PC-3 (cell line): Measurements from ENCODE around the gene PGP. TPM values are rescaled to one million over a fixed set of nuclear protein-coding genes. Genes with fewer than 3 reads are reported as not detected.
A peak's percentile ranks its signal among the peaks of the same experiment; 100 is the strongest.

ENCODE experiments used
- ATAC-seq: fragments of 200-7000 bp; cut with Tn5 transposase; 2 replicates; pipeline ENCODE4 v1.9.1; 2020; ENCODE audit warnings: mild to moderate bottlenecking, moderate library complexity
- BruUV-seq: library from RNA; stranded (reverse); fragments of 400-500 nt; replicated peaks from 2 replicates; lab custom pipeline; 2021; lab: Mats Ljungman, UMichigan
- CTCF ChIA-PET: fragments of 300-600 bp; sonication (Branson Sonifier 250); formaldehyde crosslinking; loops from one replicate; lab custom pipeline; 2022; ENCODE audit warnings: antibody characterized with exemption; lab: Charles Lee
- POLR2A ChIA-PET: fragments of 300-600 bp; sonication (Branson Sonifier 250); formaldehyde crosslinking; loops from one replicate; lab custom pipeline; 2022; ENCODE audit warnings: antibody characterized with exemption; ENCODE audit not compliant: unreplicated experiment; lab: Charles Lee
- DNase-seq: peaks from one replicate; pipeline ENCODE4 v3.0.0-alpha.2; 2015
- H2AFZ ChIP-seq: fragments of 300-600 bp; sonication (generic); 2 replicates; pipeline ENCODE4 v1.6.0; 2016; ENCODE audit warnings: antibody characterized with exemption, low read length
- H3F3A ChIP-seq: fragments of 300-600 bp; sonication (generic); one replicate; pipeline ENCODE4 v1.6.0; 2017; ENCODE audit warnings: antibody characterized with exemption, low read length, control low read depth, mild to moderate bottlenecking; ENCODE audit not compliant: unreplicated experiment
- H3K27ac ChIP-seq: fragments of 300-600 bp; sonication (generic); 2 replicates; pipeline ENCODE4 v1.5.1; 2016; ENCODE audit warnings: mild to moderate bottlenecking, low read length
- H3K27me3 ChIP-seq: fragments of 300-600 bp; sonication (generic); 2 replicates; pipeline ENCODE4 v1.6.1; 2016; ENCODE audit warnings: low read length, mixed read lengths
- H3K36me3 ChIP-seq: fragments of 300-600 bp; sonication (generic); 2 replicates; pipeline ENCODE4 v1.6.1; 2016; ENCODE audit warnings: low read depth, mixed run types, low read length, mixed read lengths
- H3K4me1 ChIP-seq: fragments of 300-600 bp; sonication (generic); 2 replicates; pipeline ENCODE4 v1.5.1; 2016; ENCODE audit warnings: low read length; ENCODE audit not compliant: insufficient read depth
- H3K4me2 ChIP-seq: fragments of 300-600 bp; sonication (generic); 2 replicates; pipeline ENCODE4 v1.6.0; 2016; ENCODE audit warnings: low read length
- H3K4me3 ChIP-seq: fragments of 300-600 bp; sonication (generic); 2 replicates; pipeline ENCODE4 v1.5.1; 2016; ENCODE audit warnings: mild to moderate bottlenecking, low read length, mixed read lengths
- H3K79me2 ChIP-seq: fragments of 300-600 bp; sonication (generic); 2 replicates; pipeline ENCODE4 v1.6.1; 2017; ENCODE audit warnings: low read length, mixed read lengths
- H3K9ac ChIP-seq: fragments of 300-600 bp; sonication (generic); 2 replicates; pipeline ENCODE4 v1.6.0; 2016; ENCODE audit warnings: mild to moderate bottlenecking, low read length
- H3K9me2 ChIP-seq: fragments of 300-600 bp; sonication (generic); replicated peaks from 2 replicates; pipeline ENCODE4 v1.6.1; 2016; ENCODE audit warnings: mixed run types, low read length, mixed read lengths
- H3K9me3 ChIP-seq: fragments of 300-600 bp; sonication (generic); 2 replicates; pipeline ENCODE4 v1.6.1; 2016; ENCODE audit warnings: low read length, mixed read lengths
- H4K20me1 ChIP-seq: fragments of 300-600 bp; sonication (generic); 2 replicates; pipeline ENCODE4 v1.6.1; 2016; ENCODE audit warnings: low read length, mixed read lengths
- CTCF ChIP-seq: fragments of 300-600 bp; sonication (generic); conservative IDR thresholded peaks from 2 replicates; pipeline ENCODE4 v1.5.1; 2017; ENCODE audit warnings: antibody characterized with exemption, low read depth, mild to moderate bottlenecking, low read length
- EZH2 ChIP-seq: fragments of 300-600 bp; sonication (generic); IDR thresholded peaks from one replicate; pipeline ENCODE4 v1.6.1; 2017; ENCODE audit warnings: antibody characterized with exemption, mild to moderate bottlenecking, low read length; ENCODE audit not compliant: unreplicated experiment
- EZH2phosphoT487 ChIP-seq: fragments of 300-600 bp; sonication (generic); IDR thresholded peaks from 2 replicates; pipeline ENCODE4 v1.6.1; 2018; ENCODE audit warnings: mild to moderate bottlenecking, antibody characterized with exemption, low read length, borderline replicate concordance
- intact Hi-C: fragments of 100-400 bp; cut with micrococcal nuclease; formaldehyde crosslinking; loops from 2 replicates; pipeline ENCODE4 v1.9.0; 2023
- total RNA-seq: library from RNA; depleted of rRNA; stranded (reverse); fragments of >200 nt; gene quantifications from 2 replicates; pipeline ENCODE4 v1.2.3, GENCODE V29; 2014; rRNA removed

The PGP gene
- total RNA-seq, 1 experiment from 2014 or later: 46.0 TPM

- H3K27ac ChIP-seq: peak overlapping the region; percentile 86
- H3K27me3 ChIP-seq: no peaks in the 10 kb centered on the region
- H3F3A ChIP-seq: no peaks in the 10 kb centered on the region
- ChIA-PET CTCF (interaction anchor here (0.5 to 0.9 kb wide), 2 partner anchors 59 to 89 kb away, joined by 3 read pairs; partner anchors contain the start of gene ECI1), POLR2A (no interaction called here)
- H3K4me3 ChIP-seq: peak overlapping the region; percentile 49; the same call in 1 of the 2 replicates
- no peak for TF ChIP-seq EZH2phosphoT487
- TF ChIP-seq CTCF: no peak
- no peak for TF ChIP-seq EZH2
- no peaks in the 10 kb centered on the region for H4K20me1 ChIP-seq
- H3K9ac ChIP-seq: peak overlapping the region; percentile 59
- H3K79me2 ChIP-seq: peaks cover 46% of the 10 kb centered on the region
- H3K9me3 ChIP-seq: no peaks in the 10 kb centered on the region
- intact Hi-C loops: no loop called here
- peak; percentile 63 for ATAC-seq
- H2AFZ ChIP-seq: no peak overlapping the region
- peak overlapping the region; percentile 73 for H3K4me2 ChIP-seq
- H3K9me2 ChIP-seq: no peaks in the 10 kb centered on the region
- H3K36me3 ChIP-seq: no peaks in the 10 kb centered on the region
- H3K4me1 ChIP-seq: peaks cover 22% of the 10 kb centered on the region
- BruUV-seq: no TSS peak
- DNase-seq: peak; percentile 49
Observed at GRCh38 chr16:2162676-2163118, 51.9 kb downstream of the PGP start.

- BruUV-seq: no TSS peak
- no peak for DNase-seq
- no peak for ATAC-seq
- ChIA-PET CTCF (interaction anchor here (0.5 kb wide), 1 partner anchor 60 kb away, joined by 3 read pairs; no protein-coding TSS in a partner anchor), POLR2A (no interaction called here)
- Histone ChIP-seq H3K4me3 (no peak overlapping the region), H3K9me2 (no peaks in the 10 kb centered on the region), H3K4me2 (peak overlapping the region; percentile 73; the same call in 1 of the 2 replicates), H3K36me3 (no peaks in the 10 kb centered on the region), H3K4me1 (peaks cover 29% of the 10 kb centered on the region), H2AFZ (no peak overlapping the region), H3K9me3 (no peaks in the 10 kb centered on the region), H3F3A (no peaks in the 10 kb centered on the region), H3K27me3 (no peaks in the 10 kb centered on the region), H3K79me2 (peaks cover 54% of the 10 kb centered on the region), H3K9ac (no peak overlapping the region), H4K20me1 (no peaks in the 10 kb centered on the region), H3K27ac (peak overlapping the region; percentile 86)
- intact Hi-C loops: no loop called here
- TF ChIP-seq CTCF: no peak
- no peak for TF ChIP-seq EZH2phosphoT487
- TF ChIP-seq EZH2: no peak
Observed at GRCh38 chr16:2161911-2162310, 52.7 kb downstream of the PGP start.

Other genes with a start within 250 kb of the PGP start
- not detected in 2 replicates for gene RNF151, start 248.0 kb downstream of the PGP start, total RNA-seq
- 71.5 and 111 TPM in 2 replicates for gene TBL3, start 242.8 kb downstream of the PGP start, total RNA-seq
- gene NOXO1, start 233.4 kb downstream of the PGP start, total RNA-seq: 2.4 and 3.4 TPM in 2 replicates
- 66.8 and 77.2 TPM in 2 replicates for gene GFER, start 230.6 kb downstream of the PGP start, total RNA-seq
- 1.5 and 2.8 TPM in 2 replicates for gene SYNGR3, start 224.9 kb downstream of the PGP start, total RNA-seq
- gene ZNF598, start 205.0 kb downstream of the PGP start, total RNA-seq: 44.4 and 60.1 TPM in 2 replicates
- gene NPW, start 195.1 kb downstream of the PGP start, total RNA-seq: 3.8 and 5.6 TPM in 2 replicates
- gene NHERF2, start 187.9 kb downstream of the PGP start, total RNA-seq: 145 and 160 TPM in 2 replicates
- gene NTHL1, start 167.0 kb downstream of the PGP start, total RNA-seq: 87.1 and 90.1 TPM in 2 replicates
- gene TSC2, start 166.9 kb downstream of the PGP start, total RNA-seq: 59.3 and 64.4 TPM in 2 replicates
- 58.9 and 77.3 TPM in 2 replicates for gene PKD1, start 78.9 kb downstream of the PGP start, total RNA-seq
- gene RAB26, start 66.2 kb downstream of the PGP start, total RNA-seq: 4.6 and 5.6 TPM in 2 replicates
- 44.9 and 50.7 TPM in 2 replicates for gene TRAF7, start 59.1 kb downstream of the PGP start, total RNA-seq
- gene CASKIN1, start 18.2 kb downstream of the PGP start, total RNA-seq: 1.6 and 1.7 TPM in 2 replicates
- 63.3 and 73.6 TPM in 2 replicates for gene MLST8, start 9.4 kb downstream of the PGP start, total RNA-seq
- 2.1 and 4.8 TPM in 2 replicates for gene BRICD5, start 4.0 kb downstream of the PGP start, total RNA-seq
- gene E4F1, start 8.8 kb upstream of the PGP start, total RNA-seq: 49.0 and 57.7 TPM in 2 replicates
- 1.6 and 2.7 TPM in 2 replicates for gene DNASE1L2, start 21.6 kb upstream of the PGP start, total RNA-seq
- 71.7 and 90.5 TPM in 2 replicates for gene ECI1, start 36.7 kb upstream of the PGP start, total RNA-seq
- 131 and 154 TPM in 2 replicates for gene RNPS1, start 53.3 kb upstream of the PGP start, total RNA-seq
- 11.0 and 15.5 TPM in 2 replicates for gene ABCA3, start 125.9 kb upstream of the PGP start, total RNA-seq
- gene CCNF, start 214.6 kb upstream of the PGP start, total RNA-seq: 26.8 and 31.4 TPM in 2 replicates
- gene TEDC2, start 245.3 kb upstream of the PGP start, total RNA-seq: 35.5 and 44.9 TPM in 2 replicates